HepG2 (cell line): ENCODE results near the gene TCAF1. TPM values are rescaled to one million over a fixed set of nuclear protein-coding genes. Genes with fewer than 3 reads are reported as not detected.
A peak's percentile ranks its signal among the peaks of the same experiment; 100 is the strongest.

Experiments used
- AKAP8 ChIP-seq: sonication (generic); formaldehyde crosslinking; IDR thresholded peaks from 2 replicates; pipeline ENCODE4 v1.5.1; 2020; ENCODE audit warnings: mild to moderate bottlenecking, missing genetic modification reagents
- CBX1 ChIP-seq: IDR thresholded peaks from one replicate; pipeline ENCODE4 v1.6.1; 2016; ENCODE audit warnings: antibody characterized with exemption, low read depth
- CSRNP1 ChIP-seq: sonication (generic); formaldehyde crosslinking; IDR thresholded peaks from 2 replicates; pipeline ENCODE4 v1.8.1; 2023; ENCODE audit warnings: mild to moderate bottlenecking, missing genetic modification reagents
- DRAP1 ChIP-seq: IDR thresholded peaks from 2 replicates; pipeline ENCODE4 v1.6.1; 2016; ENCODE audit warnings: missing genetic modification reagents, missing compliant biosample characterization
- FOSL2 ChIP-seq: sonication (generic); formaldehyde crosslinking; IDR thresholded peaks from 2 replicates; pipeline ENCODE4 v1.4.0; 2020; ENCODE audit warnings: missing genetic modification reagents
- HMGXB4 ChIP-seq, 2 experiments: sonication (generic) in 1 of 2; formaldehyde crosslinking in 1 of 2; IDR thresholded peaks; 2 replicates each; pipeline versions ENCODE4 v1.4.0 to v1.6.1; 2018 to 2020; ENCODE audit warnings: missing genetic modification reagents in 2 of 2, borderline replicate concordance in 1 of 2, low read depth in 1 of 2, mild to moderate bottlenecking in 1 of 2, missing biosample characterization in 1 of 2
- HNRNPUL1 ChIP-seq: fragments of 200-400 bp; formaldehyde crosslinking; IDR thresholded peaks from 2 replicates; pipeline ENCODE4 v1.6.1; 2017; ENCODE audit warnings: low read depth, mild to moderate bottlenecking, low read length, moderate library complexity
- JARID2 ChIP-seq: sonication (generic); formaldehyde crosslinking; IDR thresholded peaks from 2 replicates; pipeline ENCODE4 v1.8.1; 2023; ENCODE audit warnings: missing genetic modification reagents, inconsistent platforms; ENCODE audit not compliant: insufficient replicate concordance
- JUND ChIP-seq: sonication (generic); formaldehyde crosslinking; IDR thresholded peaks from 2 replicates; pipeline ENCODE4 v1.8.0; 2022; ENCODE audit warnings: mild to moderate bottlenecking, missing genetic modification reagents
- MAZ ChIP-seq, 2 experiments: sonication (generic) in 1 of 2; formaldehyde crosslinking in 1 of 2; IDR thresholded peaks; 2 replicates each; pipeline versions ENCODE4 v1.5.0 to v1.6.1; 2012 to 2020; ENCODE audit warnings: low read depth in 2 of 2, mild to moderate bottlenecking in 2 of 2, borderline replicate concordance in 1 of 2, improper control_type of control experiment in 1 of 2, low read length in 1 of 2, missing genetic modification reagents in 1 of 2, moderate library complexity in 1 of 2
- SIN3A ChIP-seq: IDR thresholded peaks from 2 replicates; pipeline ENCODE4 v1.6.1; 2011; ENCODE audit warnings: low read depth, mild to moderate bottlenecking, control low read depth, low read length, borderline replicate concordance
- SMARCC2 ChIP-seq: fragments of 450-650 bp; IDR thresholded peaks from 2 replicates; pipeline ENCODE4 v1.6.1; 2017; ENCODE audit warnings: antibody characterized with exemption, mild to moderate bottlenecking
- SP1 ChIP-seq, 2 experiments: fragments of 450-650 bp in 1 of 2; sonication (generic) in 1 of 2; formaldehyde crosslinking in 1 of 2; IDR thresholded peaks; 2 replicates each; pipeline versions ENCODE4 v1.4.0 to v1.6.1; 2016 to 2020; ENCODE audit warnings: missing genetic modification reagents in 1 of 2
- YEATS4 ChIP-seq: sonication (generic); formaldehyde crosslinking; IDR thresholded peaks from 2 replicates; pipeline ENCODE4 v1.4.0; 2020; ENCODE audit warnings: missing genetic modification reagents, borderline replicate concordance
- ZMYM3 ChIP-seq: sonication (generic); formaldehyde crosslinking; IDR thresholded peaks from 2 replicates; pipeline ENCODE4 v1.5.1; 2020; ENCODE audit warnings: mild to moderate bottlenecking, missing genetic modification reagents
- ZNF235 ChIP-seq: sonication (generic); formaldehyde crosslinking; IDR thresholded peaks from 2 replicates; pipeline ENCODE4 v1.8.1; 2023; ENCODE audit warnings: mild to moderate bottlenecking, missing genetic modification reagents, borderline replicate concordance
- ZNF501 ChIP-seq: sonication (generic); formaldehyde crosslinking; IDR thresholded peaks from 2 replicates; pipeline ENCODE4 v1.5.1; 2020; ENCODE audit warnings: mild to moderate bottlenecking, moderate library complexity, missing genetic modification reagents
- ZNF512 ChIP-seq: sonication (generic); formaldehyde crosslinking; IDR thresholded peaks from 2 replicates; pipeline ENCODE4 v1.4.0; 2020; ENCODE audit warnings: mild to moderate bottlenecking, missing genetic modification reagents
- ZNF557 ChIP-seq: sonication (generic); formaldehyde crosslinking; IDR thresholded peaks from 2 replicates; pipeline ENCODE4 v1.4.0; 2020; ENCODE audit warnings: missing genetic modification reagents
- ZNF710 ChIP-seq: sonication (generic); formaldehyde crosslinking; IDR thresholded peaks from 2 replicates; pipeline ENCODE4 v1.5.0; 2020; ENCODE audit warnings: mild to moderate bottlenecking, missing genetic modification reagents, borderline replicate concordance
- polyA plus RNA-seq, 8 experiments: library from polyadenylated mRNA; depleted of rRNA in 3 of 8; stranded (reverse) in 7 of 8; unstranded in 1 of 8; fragments of >200 nt; fragmentation: Illumina TruSeq in 4 of 8; extraction: Trizol in 4 of 8; gene quantifications; 2 replicates each; pipeline versions ENCODE4 v1.2.1 to v1.2.3, GENCODE V29; 2011 to 2016; ENCODE audit warnings: low read depth in 4 of 8, missing spikeins in 1 of 8, mixed read lengths in 1 of 8; ENCODE audit not compliant: insufficient read depth in 1 of 8
- total RNA-seq, 5 experiments: library from RNA; depleted of rRNA; stranded (reverse); fragments of >200 nt; fragmentation: Illumina TruSeq; extraction: Trizol; gene quantifications; 2 replicates each; pipeline ENCODE4 v1.2.3, GENCODE V29; 2016; ENCODE audit warnings: low read depth in 1 of 5

TCAF1 gene
- total and polyA plus RNA-seq, 2 of the 13 experiments (the other 11 are each of a cell fraction or from before 2014, with no cell fraction given) = 36.2 to 101 TPM

- no peak; the same call in none of the 2 replicates for TF ChIP-seq AKAP8 (CRISPR knock-in tag)
- TF ChIP-seq HNRNPUL1 = no peak
- TF ChIP-seq FOSL2 (CRISPR knock-in tag) = peak; percentile 42; the same call in 1 of the 2 replicates
- 0 out of 2 replicates have a peak, but pooled peaks have one; percentile 56 for TF ChIP-seq ZNF710 (CRISPR knock-in tag)
- peak; percentile 86 to 94 for TF ChIP-seq HMGXB4 (CRISPR knock-in tag; IDR thresholded peaks at IDR 0.05; ENCODE audit: borderline replicate concordance in 1 of 2, low read depth in 1 of 2)
- peak; percentile 79; the same call in 1 of the 2 replicates for TF ChIP-seq ZNF235 (CRISPR knock-in tag)
- peak; percentile 79 for TF ChIP-seq YEATS4 (CRISPR knock-in tag)
- TF ChIP-seq DRAP1 (CRISPR knock-in tag) = peak; percentile 79
- TF ChIP-seq SIN3A = peak; percentile 36; the same call in 1 of the 2 replicates
- peak; percentile 81 for TF ChIP-seq CSRNP1 (CRISPR knock-in tag)
- no peak for TF ChIP-seq SP1 (IDR thresholded peaks at IDR 0.05)
- peak; percentile 63 for TF ChIP-seq SP1 (CRISPR knock-in tag; IDR thresholded peaks at IDR 0.05)
- no peak for TF ChIP-seq SMARCC2
- peak; percentile 70 for TF ChIP-seq CBX1
- TF ChIP-seq ZNF512 = 0 out of 2 replicates have a peak, but pooled peaks have one; percentile 54
- no peak; the same call in 1 of the 2 replicates for TF ChIP-seq JUND
- peak; percentile 83 for TF ChIP-seq JARID2 (CRISPR knock-in tag)
- peak; percentile 38; the same call in 1 of the 2 replicates for TF ChIP-seq ZMYM3 (CRISPR knock-in tag)
- TF ChIP-seq ZNF501 (CRISPR knock-in tag) = peak; percentile 66
- TF ChIP-seq MAZ (IDR thresholded peaks at IDR 0.05; ENCODE audit: borderline replicate concordance, low read depth, low read length) = peak; percentile 96
- peak; percentile 94 for TF ChIP-seq MAZ (CRISPR knock-in tag; IDR thresholded peaks at IDR 0.05; ENCODE audit: low read depth)
- peak; percentile 29; the same call in 1 of the 2 replicates for TF ChIP-seq ZNF557 (CRISPR knock-in tag)
Observed at GRCh38 chr7:143901668-143902331, at the start of gene TCAF1 (continued).
